GM12878 (cell line): ENCODE results near the gene NPLOC4. TPM values are rescaled to one million over a fixed set of nuclear protein-coding genes. Genes with fewer than 3 reads are reported as not detected.

Source experiments
- ATAC-seq: fragments of 200-7000 bp; cut with Tn5 transposase; 3 replicates; pipeline ENCODE4 v1.9.1; 2020; ENCODE audit warnings: mild to moderate bottlenecking, moderate library complexity
- BruUV-seq: library from RNA; stranded (reverse); fragments of 400-500 nt; replicated peaks from 2 replicates; lab custom pipeline; 2021; lab: Mats Ljungman, UMichigan
- CTCF ChIA-PET: fragments of 300-600 bp; sonication (Branson Sonifier 250); formaldehyde crosslinking; extraction: SDS; loops from one replicate; lab custom pipeline; 2021; ENCODE audit warnings: inconsistent platforms; lab: Yijun Ruan, JAX
- POLR2A ChIA-PET: fragments of 350-600 bp; formaldehyde crosslinking; extraction: SDS; loops from one replicate; lab custom pipeline; 2021; ENCODE audit warnings: inconsistent platforms; lab: Charles Lee
- RAD21 ChIA-PET: fragments of 300-600 bp; sonication (Branson Sonifier 250); formaldehyde crosslinking; loops from one replicate; lab custom pipeline; 2023; ENCODE audit warnings: antibody characterized with exemption; ENCODE audit not compliant: unreplicated experiment; lab: Charles Lee
- SMC1A ChIA-PET: fragments of 300-600 bp; sonication (Branson Sonifier 250); formaldehyde crosslinking; loops from one replicate; lab custom pipeline; 2023; ENCODE audit not compliant: unreplicated experiment, uncharacterized antibody; lab: Charles Lee
- DNase-seq: peaks from one replicate; pipeline ENCODE4 v3.0.0-alpha.2; 2011; ENCODE audit warnings: low read depth, low spot score
- FAIRE-seq: peaks from 3 replicates; lab custom pipeline; 2011; peaks lifted over from hg19 to GRCh38; lab: Jason Lieb, UNC
- H2AFZ ChIP-seq: 2 replicates; pipeline ENCODE4 v1.6.0; 2011; ENCODE audit warnings: low read depth, low read length, control low read depth; ENCODE audit not compliant: control insufficient read depth
- H3K27ac ChIP-seq: 2 replicates; pipeline ENCODE4 v1.5.1; 2011; ENCODE audit warnings: control low read depth; ENCODE audit not compliant: control insufficient read depth, insufficient read depth
- H3K27me3 ChIP-seq, 2 experiments: replicated peaks in 1 of 2; 2 replicates each; pipeline versions ENCODE4 v1.6.0 to v1.6.1; 2011; ENCODE audit warnings: low read length in 1 of 2; ENCODE audit not compliant: control insufficient read depth in 2 of 2, insufficient read depth in 2 of 2
- H3K36me3 ChIP-seq, 2 experiments: 2 replicates each; pipeline ENCODE4 v1.5.1; 2011; ENCODE audit warnings: low read length in 1 of 2; ENCODE audit not compliant: control insufficient read depth in 2 of 2, insufficient read depth in 2 of 2
- H3K4me1 ChIP-seq: 2 replicates; pipeline ENCODE4 v1.6.1; 2011; ENCODE audit warnings: mild to moderate bottlenecking, low read length, moderate library complexity, mixed read lengths; ENCODE audit not compliant: control insufficient read depth, insufficient read depth
- H3K4me2 ChIP-seq: 2 replicates; pipeline ENCODE4 v1.6.0; 2011; ENCODE audit warnings: control low read depth; ENCODE audit not compliant: control insufficient read depth, insufficient read depth
- H3K4me3 ChIP-seq: fragments of 200-600 bp; sonication (generic); 2 replicates; pipeline ENCODE4 v1.5.1; 2016
- H3K79me2 ChIP-seq: 2 replicates; pipeline ENCODE4 v1.6.0; 2011; ENCODE audit warnings: low read length; ENCODE audit not compliant: control insufficient read depth, insufficient read depth
- H3K9ac ChIP-seq: 2 replicates; pipeline ENCODE4 v1.8.0; 2011; ENCODE audit warnings: low read length, control low read depth, mixed read lengths; ENCODE audit not compliant: control insufficient read depth, insufficient read depth
- H3K9me3 ChIP-seq: replicated peaks from 3 replicates; pipeline ENCODE4 v1.5.1; 2011; ENCODE audit warnings: mild to moderate bottlenecking, low read length; ENCODE audit not compliant: control insufficient read depth, insufficient read depth
- H4K20me1 ChIP-seq: 2 replicates; pipeline ENCODE4 v1.6.0; 2011; ENCODE audit not compliant: control insufficient read depth, insufficient read depth
- CBFB ChIP-seq: IDR thresholded peaks from 2 replicates; pipeline ENCODE4 v1.6.1; 2016; ENCODE audit warnings: antibody characterized with exemption, low read depth
- IKZF1 ChIP-seq: fragments of 450-650 bp; conservative IDR thresholded peaks from 2 replicates; pipeline ENCODE4 v1.6.1; 2017; ENCODE audit warnings: antibody characterized with exemption, mild to moderate bottlenecking
- WRNIP1 ChIP-seq: IDR thresholded peaks from 2 replicates; pipeline ENCODE4 v1.6.1; 2011; ENCODE audit warnings: low read depth, low read length, improper control_type of control experiment, borderline replicate concordance
- WGBS: methylation state at CpG from one replicate; pipeline ENCODE4 v1.1.6; 2016; ENCODE audit warnings: low lambda C conversion rate; ENCODE audit not compliant: insufficient replicate concordance, insufficient coverage; ENCODE audit errors: missing lambda C conversion rate; 5-methylcytosine and 5-hydroxymethylcytosine counted together
- in situ Hi-C: fragments of 300-500 bp; cut with MboI; formaldehyde crosslinking; loops from 9 replicates; pipeline ENCODE4 v1.14.3; 2018; ENCODE audit warnings: mixed read lengths
- intact Hi-C: fragments of 100-400 bp; cut with micrococcal nuclease; formaldehyde crosslinking; loops from one replicate; pipeline ENCODE4 v1.14.2; 2022; ENCODE audit not compliant: unreplicated experiment
- polyA plus RNA-seq, 11 experiments: library from polyadenylated mRNA; depleted of rRNA in 4 of 11; unstranded in 6 of 11; stranded (reverse) in 5 of 11; fragments of >200 nt; fragmentation: Nextera tagmentation in 4 of 11; fragmentation: Illumina TruSeq in 1 of 11; extraction: Ambion mirVana in 4 of 11; extraction: Trizol in 1 of 11; gene quantifications; 1 replicate in 1 of 11; 2 replicates in 10 of 11; pipeline versions ENCODE4 v1.2.1 to v1.2.3, GENCODE V29; 2011 to 2016; ENCODE audit warnings: inconsistent platforms in 2 of 11, missing spikeins in 2 of 11, low read depth in 1 of 11
- total RNA-seq, 4 experiments: library from RNA; depleted of rRNA in 3 of 4; stranded (reverse); fragments of >200 nt in 3 of 4; fragmentation: Illumina TruSeq in 1 of 4; extraction: Trizol in 1 of 4; gene quantifications; 2 replicates each; pipeline versions ENCODE4 v1.2.1 to v1.2.3, GENCODE V29; 2013 to 2021
- TF ChIP-seq, protein P1 (sequence below): fragments of 450-650 bp; formaldehyde crosslinking; IDR thresholded peaks from 2 replicates; pipeline ENCODE4 v1.5.0; 2022; ENCODE audit warnings: mild to moderate bottlenecking, missing genetic modification characterization
- TF ChIP-seq, protein P2 (sequence below): IDR thresholded peaks from 2 replicates; pipeline ENCODE4 v1.6.1; 2011; ENCODE audit warnings: low read depth, low read length, improper control_type of control experiment, borderline replicate concordance

The NPLOC4 gene
- total and polyA plus RNA-seq, 10 of the 15 experiments (the other 5 are each of a cell fraction or from before 2014, with no cell fraction given) = 1.5 to 83.7 (median 45.8) TPM

DNA sequence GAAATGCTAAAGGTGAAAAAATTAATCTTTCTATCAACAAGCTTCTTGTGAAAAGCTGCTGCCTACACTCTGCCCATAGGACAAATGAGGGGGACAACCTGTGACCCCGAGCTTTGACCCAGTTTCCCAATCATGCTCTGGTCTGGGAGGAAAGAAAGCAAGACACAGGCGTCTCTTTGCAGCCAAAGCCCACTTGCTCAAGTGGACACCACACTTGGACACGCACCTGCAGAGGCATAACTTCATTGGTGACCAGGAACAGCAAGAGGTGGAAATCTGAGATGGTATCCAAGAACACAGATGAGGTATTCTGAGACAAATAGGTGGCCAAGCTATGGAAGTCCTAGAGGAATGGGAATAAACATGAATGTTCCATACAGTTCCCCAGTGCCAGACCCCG, 69.7 kb downstream of the NPLOC4 start:
- no peak overlapping the region for H3K9ac ChIP-seq
- DNase-seq (no peak), ATAC-seq (no peak)
- H3K79me2 ChIP-seq = no peaks in the 10 kb centered on the region
- SMC1A ChIA-PET = interaction anchor here (0.5 to 1.0 kb wide), 2 partner anchors 72 to 89 kb away, joined by 3 to 5 read pairs; no protein-coding TSS in a partner anchor
- intact Hi-C loops = no loop called here
- POLR2A ChIA-PET = interaction anchor here (0.6 kb wide), 1 partner anchor 348 kb away, joined by 3 read pairs; no protein-coding TSS in a partner anchor
- H3K27me3 ChIP-seq = no peaks in the 10 kb centered on the region
- CTCF ChIA-PET = interaction anchor here (0.6 kb wide), 1 partner anchor 33 kb away, joined by 3 read pairs; no protein-coding TSS in a partner anchor
- H3K36me3 ChIP-seq = peaks cover 43 to 54% of the 10 kb centered on the region in 2 experiments
- H3K4me1 ChIP-seq = peaks cover 3% of the 10 kb centered on the region; the same call in 1 of the 2 replicates
- TF ChIP-seq CBFB (no peak), WRNIP1 (no peak), IKZF1 (no peak)
- TF ChIP-seq, protein P1, sequence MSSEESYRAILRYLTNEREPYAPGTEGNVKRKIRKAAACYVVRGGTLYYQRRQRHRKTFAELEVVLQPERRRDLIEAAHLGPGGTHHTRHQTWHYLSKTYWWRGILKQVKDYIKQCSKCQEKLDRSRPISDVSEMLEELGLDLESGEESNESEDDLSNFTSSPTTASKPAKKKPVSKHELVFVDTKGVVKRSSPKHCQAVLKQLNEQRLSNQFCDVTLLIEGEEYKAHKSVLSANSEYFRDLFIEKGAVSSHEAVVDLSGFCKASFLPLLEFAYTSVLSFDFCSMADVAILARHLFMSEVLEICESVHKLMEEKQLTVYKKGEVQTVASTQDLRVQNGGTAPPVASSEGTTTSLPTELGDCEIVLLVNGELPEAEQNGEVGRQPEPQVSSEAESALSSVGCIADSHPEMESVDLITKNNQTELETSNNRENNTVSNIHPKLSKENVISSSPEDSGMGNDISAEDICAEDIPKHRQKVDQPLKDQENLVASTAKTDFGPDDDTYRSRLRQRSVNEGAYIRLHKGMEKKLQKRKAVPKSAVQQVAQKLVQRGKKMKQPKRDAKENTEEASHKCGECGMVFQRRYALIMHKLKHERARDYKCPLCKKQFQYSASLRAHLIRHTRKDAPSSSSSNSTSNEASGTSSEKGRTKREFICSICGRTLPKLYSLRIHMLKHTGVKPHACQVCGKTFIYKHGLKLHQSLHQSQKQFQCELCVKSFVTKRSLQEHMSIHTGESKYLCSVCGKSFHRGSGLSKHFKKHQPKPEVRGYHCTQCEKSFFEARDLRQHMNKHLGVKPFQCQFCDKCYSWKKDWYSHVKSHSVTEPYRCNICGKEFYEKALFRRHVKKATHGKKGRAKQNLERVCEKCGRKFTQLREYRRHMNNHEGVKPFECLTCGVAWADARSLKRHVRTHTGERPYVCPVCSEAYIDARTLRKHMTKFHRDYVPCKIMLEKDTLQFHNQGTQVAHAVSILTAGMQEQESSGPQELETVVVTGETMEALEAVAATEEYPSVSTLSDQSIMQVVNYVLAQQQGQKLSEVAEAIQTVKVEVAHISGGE (CRISPR knock-in tag) = no peak
- TF ChIP-seq, protein P2, sequence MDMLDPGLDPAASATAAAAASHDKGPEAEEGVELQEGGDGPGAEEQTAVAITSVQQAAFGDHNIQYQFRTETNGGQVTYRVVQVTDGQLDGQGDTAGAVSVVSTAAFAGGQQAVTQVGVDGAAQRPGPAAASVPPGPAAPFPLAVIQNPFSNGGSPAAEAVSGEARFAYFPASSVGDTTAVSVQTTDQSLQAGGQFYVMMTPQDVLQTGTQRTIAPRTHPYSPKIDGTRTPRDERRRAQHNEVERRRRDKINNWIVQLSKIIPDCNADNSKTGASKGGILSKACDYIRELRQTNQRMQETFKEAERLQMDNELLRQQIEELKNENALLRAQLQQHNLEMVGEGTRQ = no peak
- TF ChIP-seq, all 136 proteins: peak for 0
- no TSS peak for BruUV-seq
- RAD21 ChIA-PET = no interaction called here
- WGBS = 77% methylated on average over 4 of the region's 4 CpGs
- Histone ChIP-seq H3K4me3 (no peak overlapping the region), H4K20me1 (no peaks in the 10 kb centered on the region), H3K9me3 (no peaks in the 10 kb centered on the region), H3K27ac (no peak overlapping the region), H2AFZ (no peak overlapping the region), H3K4me2 (no peak overlapping the region)
- in situ Hi-C loops = no loop called here
- no peak for FAIRE-seq
